Upper lobe of left lung (tissue), 4 donors: Measurements from ENCODE around the gene TEKT5.

Source experiments
- POLR2A ChIP-seq, 4 donors: fragments of 450-650 bp; IDR thresholded peaks; one replicate each; pipeline ENCODE4 v1.5.1; 2016 to 2017; ENCODE audit warnings: antibody characterized with exemption in 4 of 4, mild to moderate bottlenecking in 2 of 4
- TF ChIP-seq, protein P1 (sequence below), 6 experiments: fragments of 450-650 bp in 4 of 6; fragments of 200-600 bp in 2 of 6; sonication (generic) in 2 of 6; IDR thresholded peaks; one replicate each; pipeline ENCODE4 v1.5.1; 2016 to 2019; ENCODE audit warnings: antibody characterized with exemption in 6 of 6

DNA sequence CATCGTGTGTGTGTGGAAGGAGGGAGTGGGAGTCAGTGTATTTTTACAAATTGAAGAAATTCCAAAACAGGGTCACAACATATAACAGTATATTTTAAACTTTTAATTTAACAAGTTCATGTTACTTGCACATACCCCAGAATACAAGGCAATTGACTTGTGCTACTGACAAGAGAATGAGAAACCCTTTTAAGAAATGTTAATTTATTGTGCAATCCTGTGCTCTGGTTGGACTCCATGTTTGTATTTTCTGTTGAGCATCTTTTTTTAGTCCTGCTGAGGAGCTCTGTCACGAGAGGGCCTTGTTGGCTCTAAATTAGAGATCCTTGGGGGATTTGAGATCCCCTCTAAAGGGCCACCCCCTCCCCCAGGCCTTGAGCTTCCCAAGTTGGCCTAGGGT lies 113.2 kb downstream of the TEKT5 start:
- TF ChIP-seq, protein P1, sequence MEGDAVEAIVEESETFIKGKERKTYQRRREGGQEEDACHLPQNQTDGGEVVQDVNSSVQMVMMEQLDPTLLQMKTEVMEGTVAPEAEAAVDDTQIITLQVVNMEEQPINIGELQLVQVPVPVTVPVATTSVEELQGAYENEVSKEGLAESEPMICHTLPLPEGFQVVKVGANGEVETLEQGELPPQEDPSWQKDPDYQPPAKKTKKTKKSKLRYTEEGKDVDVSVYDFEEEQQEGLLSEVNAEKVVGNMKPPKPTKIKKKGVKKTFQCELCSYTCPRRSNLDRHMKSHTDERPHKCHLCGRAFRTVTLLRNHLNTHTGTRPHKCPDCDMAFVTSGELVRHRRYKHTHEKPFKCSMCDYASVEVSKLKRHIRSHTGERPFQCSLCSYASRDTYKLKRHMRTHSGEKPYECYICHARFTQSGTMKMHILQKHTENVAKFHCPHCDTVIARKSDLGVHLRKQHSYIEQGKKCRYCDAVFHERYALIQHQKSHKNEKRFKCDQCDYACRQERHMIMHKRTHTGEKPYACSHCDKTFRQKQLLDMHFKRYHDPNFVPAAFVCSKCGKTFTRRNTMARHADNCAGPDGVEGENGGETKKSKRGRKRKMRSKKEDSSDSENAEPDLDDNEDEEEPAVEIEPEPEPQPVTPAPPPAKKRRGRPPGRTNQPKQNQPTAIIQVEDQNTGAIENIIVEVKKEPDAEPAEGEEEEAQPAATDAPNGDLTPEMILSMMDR (IDR thresholded peaks at IDR 0.05) = no peak
- no peak for TF ChIP-seq POLR2A (IDR thresholded peaks at IDR 0.05)
